T-helper 2 cell treated with Interferon-gamma antibody and Interleukin-4, amounts not matched to agents 5 μg/mL and 100 μg/mL, for 36 hours (primary cell): ENCODE measurements around the gene CASQ2.

Experiments
- DNase-seq: peaks from one replicate; pipeline ENCODE4 v3.0.0; 2021; ENCODE audit warnings: low spot score
- H3K27ac Mint-ChIP-seq: one replicate; pipeline ENCODE4 v1.8.0; 2021; ENCODE audit warnings: mild to moderate bottlenecking, mixed read lengths
- H3K27me3 Mint-ChIP-seq: one replicate; pipeline ENCODE4 v1.8.0; 2021; ENCODE audit warnings: low read depth, mixed read lengths
- H3K36me3 Mint-ChIP-seq: one replicate; pipeline ENCODE4 v1.8.0; 2021; ENCODE audit warnings: low read depth, mixed read lengths
- H3K4me1 Mint-ChIP-seq: one replicate; pipeline ENCODE4 v1.8.0; 2021; ENCODE audit warnings: low read depth, mixed read lengths
- H3K4me3 Mint-ChIP-seq: one replicate; pipeline ENCODE4 v1.8.0; 2022; ENCODE audit warnings: mild to moderate bottlenecking, moderate library complexity, mixed read lengths
- H3K9me3 Mint-ChIP-seq: one replicate; pipeline ENCODE4 v1.8.0; 2021; ENCODE audit warnings: mixed read lengths

CASQ2 gene

DNA sequence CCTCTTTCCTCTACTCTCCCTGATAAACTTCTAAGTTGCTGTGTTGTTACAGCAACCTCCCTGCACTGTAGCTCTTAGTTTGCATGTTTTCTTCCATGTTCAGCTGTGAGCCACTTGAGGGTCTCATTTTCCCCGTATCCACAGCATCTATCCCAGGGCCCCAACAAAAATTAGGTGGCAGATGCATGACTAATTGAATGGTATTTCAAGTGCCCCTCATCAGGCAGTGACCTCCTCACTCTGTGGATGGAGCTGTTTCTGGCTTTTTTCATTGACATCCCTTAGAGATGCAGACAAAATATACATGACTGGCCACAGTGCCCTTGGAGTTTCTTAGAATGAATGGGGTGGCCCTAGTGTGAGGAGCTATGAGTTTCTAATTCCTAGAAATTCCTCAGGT lies 3.4 kb downstream of the CASQ2 start:
- Mint-ChIP-seq H3K27me3 (no peaks in the 10 kb centered on the region), H3K9me3 (no peaks in the 10 kb centered on the region), H3K4me3 (no peak overlapping the region), H3K4me1 (no peaks in the 10 kb centered on the region), H3K36me3 (no peaks in the 10 kb centered on the region), H3K27ac (no peak overlapping the region)
- DNase-seq = no peak

DNA sequence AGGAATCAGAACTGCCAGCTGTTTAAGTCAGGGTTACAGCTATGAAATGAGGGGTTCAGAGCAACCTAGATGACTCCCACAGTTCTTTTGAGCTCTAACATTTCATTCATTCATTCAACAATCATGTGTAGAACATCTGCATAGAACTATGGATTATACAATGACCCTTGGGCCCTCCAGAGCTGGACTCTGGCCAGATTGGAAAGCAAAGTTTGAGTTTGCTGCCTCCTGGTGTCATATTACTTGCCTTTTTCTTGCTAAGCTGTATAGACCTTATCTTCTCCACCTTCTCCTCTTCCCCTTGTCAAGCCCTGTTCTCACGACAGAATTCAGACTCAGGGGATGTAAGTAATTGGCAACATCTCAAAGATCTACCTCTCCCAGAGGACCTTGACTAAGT lies 4.0 kb downstream of the CASQ2 start:
- Mint-ChIP-seq H3K36me3 (no peaks in the 10 kb centered on the region), H3K4me3 (no peak overlapping the region), H3K4me1 (no peaks in the 10 kb centered on the region), H3K27ac (no peak overlapping the region), H3K9me3 (no peaks in the 10 kb centered on the region), H3K27me3 (no peaks in the 10 kb centered on the region)
- DNase-seq = no peak

DNA sequence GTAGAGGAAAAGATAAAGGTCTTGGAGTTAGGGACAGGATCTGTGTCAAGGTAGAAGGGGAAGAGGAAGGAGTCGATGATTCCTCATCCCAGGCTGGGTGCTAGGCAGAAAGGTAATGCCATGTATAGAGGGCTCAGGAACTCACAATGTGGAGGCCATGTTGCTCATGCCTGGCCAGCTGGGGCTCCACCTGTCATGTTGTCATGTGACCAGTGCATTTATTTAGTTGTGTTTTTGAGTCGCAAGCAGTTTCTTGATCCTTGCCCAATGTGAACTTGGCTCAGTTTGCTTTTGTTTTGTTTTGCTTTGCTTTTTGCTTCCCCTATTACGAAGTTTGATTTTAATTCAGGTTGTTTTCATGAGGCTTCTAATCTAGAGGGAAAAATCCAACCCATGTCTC lies 5.7 kb downstream of the CASQ2 start:
- Mint-ChIP-seq H3K27me3 (no peaks in the 10 kb centered on the region), H3K36me3 (no peaks in the 10 kb centered on the region), H3K4me3 (no peak overlapping the region), H3K27ac (no peak overlapping the region), H3K9me3 (no peaks in the 10 kb centered on the region), H3K4me1 (no peaks in the 10 kb centered on the region)
- no peak for DNase-seq

DNA sequence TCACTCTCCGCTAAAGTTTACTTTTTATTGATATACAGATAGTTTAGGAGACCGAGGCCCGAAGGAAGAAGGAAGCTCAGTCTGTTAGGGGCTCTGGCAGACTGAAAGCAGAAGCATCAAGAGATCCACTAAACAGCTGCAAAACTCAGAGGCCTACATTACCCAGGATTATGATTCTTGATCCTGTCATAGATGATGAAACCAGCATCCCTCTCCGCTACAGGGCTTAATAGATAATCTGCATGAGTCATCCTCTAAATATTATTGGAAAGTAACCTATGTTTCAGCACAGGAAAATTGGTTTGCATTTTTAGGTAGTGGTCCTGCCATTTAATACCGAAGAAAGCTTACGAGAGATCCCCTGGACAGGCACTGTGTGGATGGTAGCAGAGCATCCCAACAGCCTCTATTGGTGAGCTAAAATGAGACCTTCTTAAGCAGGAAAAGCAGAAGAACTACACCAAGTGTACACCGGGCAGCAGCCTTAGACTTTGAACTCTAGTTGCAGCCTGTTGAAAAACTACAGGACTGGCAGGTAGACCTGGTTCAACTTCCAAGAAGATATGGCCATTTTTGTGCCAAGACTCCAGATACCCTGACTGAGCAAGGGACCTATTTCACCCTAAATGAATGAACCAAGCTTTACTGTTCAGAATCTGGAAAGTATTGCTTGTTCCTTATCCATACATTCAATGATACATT lies 6.8 kb downstream of the CASQ2 start:
- Mint-ChIP-seq H3K9me3 (no peaks in the 10 kb centered on the region), H3K4me1 (no peaks in the 10 kb centered on the region), H3K36me3 (no peaks in the 10 kb centered on the region), H3K4me3 (no peak overlapping the region), H3K27ac (no peak overlapping the region), H3K27me3 (no peaks in the 10 kb centered on the region)
- no peak for DNase-seq

DNA sequence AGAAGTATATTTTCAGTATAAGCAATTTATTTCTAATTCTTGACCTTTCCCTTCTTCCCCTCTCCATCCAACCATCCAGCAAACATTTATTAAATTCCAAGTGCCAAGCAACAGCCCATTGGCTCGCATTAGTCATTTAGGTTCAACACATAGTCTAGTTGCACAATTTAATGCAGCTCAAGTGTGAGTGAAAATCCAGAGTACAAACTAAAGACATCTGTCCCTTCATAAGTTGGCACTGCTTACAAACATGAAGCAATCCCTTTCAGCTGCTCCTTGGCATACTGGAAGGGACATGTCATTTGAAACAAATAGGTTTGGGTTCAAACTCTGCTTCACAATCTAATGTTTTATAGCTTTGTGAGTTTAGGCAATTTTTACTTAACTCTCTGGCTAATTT lies 10.7 kb downstream of the CASQ2 start:
- H3K36me3 Mint-ChIP-seq = no peaks in the 10 kb centered on the region
- H3K4me1 Mint-ChIP-seq = no peaks in the 10 kb centered on the region
- no peak overlapping the region for H3K4me3 Mint-ChIP-seq
- no peaks in the 10 kb centered on the region for H3K27me3 Mint-ChIP-seq
- no peak for DNase-seq
- H3K27ac Mint-ChIP-seq = no peak overlapping the region
- H3K9me3 Mint-ChIP-seq = no peaks in the 10 kb centered on the region

DNA sequence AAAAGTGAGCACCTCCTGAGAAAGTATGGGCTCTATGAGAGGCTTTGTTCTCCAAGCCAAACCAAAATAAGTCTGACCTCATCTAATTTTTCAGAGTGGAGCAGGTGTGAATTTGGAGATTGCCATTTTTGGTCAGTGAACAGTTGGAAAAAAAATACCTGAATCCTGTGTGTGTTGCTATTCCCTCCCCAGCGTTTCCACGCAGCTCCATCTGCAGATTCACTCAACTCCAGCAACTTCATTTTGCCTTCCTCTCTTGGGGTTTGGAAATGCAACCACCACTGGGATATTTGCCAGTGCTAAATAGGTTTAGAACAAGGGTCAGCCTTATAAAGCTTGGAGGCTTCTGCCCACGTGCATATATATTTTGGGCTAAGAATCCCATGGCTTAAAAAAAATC lies 11.2 kb downstream of the CASQ2 start:
- no peaks in the 10 kb centered on the region for H3K4me1 Mint-ChIP-seq
- no peak overlapping the region for H3K4me3 Mint-ChIP-seq
- H3K9me3 Mint-ChIP-seq = no peaks in the 10 kb centered on the region
- no peak overlapping the region for H3K27ac Mint-ChIP-seq
- no peak for DNase-seq
- H3K27me3 Mint-ChIP-seq = no peaks in the 10 kb centered on the region
- no peaks in the 10 kb centered on the region for H3K36me3 Mint-ChIP-seq

DNA sequence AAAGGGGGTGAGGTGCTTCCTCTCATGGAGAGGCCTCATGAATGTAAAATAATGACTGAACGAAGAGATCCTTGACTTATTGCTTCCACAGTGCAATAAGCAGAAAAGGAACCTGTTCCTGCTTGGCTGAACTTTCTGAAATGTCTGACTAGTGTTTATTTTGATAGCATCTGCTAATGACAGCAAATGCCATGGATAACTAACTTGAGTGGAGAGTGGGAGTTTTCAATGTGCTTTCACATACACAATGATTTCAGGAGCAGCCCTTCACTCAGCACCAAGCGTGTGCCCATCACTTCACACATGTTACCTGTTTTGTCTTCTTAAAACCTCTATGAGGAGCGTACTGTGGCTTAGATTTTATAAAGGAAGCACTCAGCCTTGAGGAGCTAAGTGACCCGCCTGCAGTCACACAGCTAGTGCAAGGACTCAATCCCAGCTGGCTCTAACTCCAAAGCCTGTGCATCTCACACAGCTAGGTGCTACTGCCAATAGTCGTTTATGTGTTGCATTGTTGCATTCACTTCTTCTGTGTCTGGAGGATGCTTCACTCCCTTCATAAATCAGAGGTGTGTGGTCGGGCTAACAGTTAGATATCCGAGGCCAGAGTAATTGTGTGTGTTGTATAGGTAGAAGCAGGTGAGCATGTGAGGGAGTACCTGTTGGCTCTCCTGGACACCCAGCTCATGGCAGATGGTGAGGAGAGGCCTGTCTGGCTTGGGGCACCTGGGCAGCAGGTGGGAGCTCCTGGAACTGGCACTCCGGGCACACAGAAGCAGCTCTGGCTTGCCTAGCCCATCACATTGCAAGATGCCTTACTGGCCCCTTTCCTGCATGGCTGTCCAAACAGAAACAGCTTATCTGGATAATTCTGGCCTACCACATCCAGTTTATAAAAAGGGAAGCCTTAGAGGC lies 12.8 kb downstream of the CASQ2 start:
- H3K27ac Mint-ChIP-seq = no peak overlapping the region
- no peak for DNase-seq
- H3K4me3 Mint-ChIP-seq = no peak overlapping the region
- H3K9me3 Mint-ChIP-seq = no peaks in the 10 kb centered on the region
- H3K4me1 Mint-ChIP-seq = no peaks in the 10 kb centered on the region
- no peaks in the 10 kb centered on the region for H3K36me3 Mint-ChIP-seq
- no peaks in the 10 kb centered on the region for H3K27me3 Mint-ChIP-seq

DNA sequence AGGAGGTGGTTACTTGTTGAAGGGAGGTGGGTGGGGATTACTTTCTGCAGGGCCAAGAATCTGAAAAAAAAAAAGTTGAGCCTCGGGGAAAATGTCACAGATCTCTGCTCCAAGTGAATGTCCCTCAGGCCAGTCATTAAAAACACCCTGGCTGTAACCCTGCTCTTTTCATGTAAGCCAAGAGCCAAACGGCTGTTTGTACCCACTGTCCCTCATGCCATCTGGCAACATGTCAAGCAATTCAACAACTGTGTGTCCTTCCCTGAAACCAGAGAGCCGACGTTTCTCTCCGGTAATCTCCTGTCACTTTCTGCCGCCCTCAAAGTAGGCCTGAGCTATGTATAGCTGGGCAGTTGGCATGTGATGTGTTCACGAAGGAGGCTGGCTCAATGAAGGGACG lies 14.7 kb downstream of the CASQ2 start:
- H3K27ac Mint-ChIP-seq = no peak overlapping the region
- H3K27me3 Mint-ChIP-seq = no peaks in the 10 kb centered on the region
- H3K4me3 Mint-ChIP-seq = no peak overlapping the region
- no peaks in the 10 kb centered on the region for H3K4me1 Mint-ChIP-seq
- H3K9me3 Mint-ChIP-seq = no peaks in the 10 kb centered on the region
- DNase-seq = no peak
- H3K36me3 Mint-ChIP-seq = no peaks in the 10 kb centered on the region

DNA sequence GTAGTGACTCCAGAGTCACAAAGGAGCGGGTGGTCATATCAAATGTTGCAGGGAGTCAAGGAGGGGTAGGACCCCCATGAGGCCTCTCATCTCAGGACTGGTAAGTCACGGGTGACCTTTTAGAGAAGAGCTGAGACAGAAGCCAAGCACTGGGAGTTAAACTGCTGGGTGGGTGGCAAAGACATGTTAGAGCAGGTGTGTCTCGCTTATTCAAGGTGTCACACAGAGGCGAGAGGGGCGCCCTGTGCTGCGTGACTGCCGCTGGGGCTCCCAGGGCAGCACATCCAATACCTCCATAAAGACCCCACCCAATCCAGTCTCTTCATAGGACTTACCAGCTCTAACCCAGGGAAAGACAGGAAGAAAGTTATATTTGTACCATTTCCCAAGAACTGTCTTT lies 15.2 kb downstream of the CASQ2 start:
- Mint-ChIP-seq H3K27ac (no peak overlapping the region), H3K4me1 (no peaks in the 10 kb centered on the region), H3K4me3 (no peak overlapping the region), H3K27me3 (peaks cover 3% of the 10 kb centered on the region), H3K36me3 (no peaks in the 10 kb centered on the region), H3K9me3 (no peaks in the 10 kb centered on the region)
- DNase-seq = no peak

DNA sequence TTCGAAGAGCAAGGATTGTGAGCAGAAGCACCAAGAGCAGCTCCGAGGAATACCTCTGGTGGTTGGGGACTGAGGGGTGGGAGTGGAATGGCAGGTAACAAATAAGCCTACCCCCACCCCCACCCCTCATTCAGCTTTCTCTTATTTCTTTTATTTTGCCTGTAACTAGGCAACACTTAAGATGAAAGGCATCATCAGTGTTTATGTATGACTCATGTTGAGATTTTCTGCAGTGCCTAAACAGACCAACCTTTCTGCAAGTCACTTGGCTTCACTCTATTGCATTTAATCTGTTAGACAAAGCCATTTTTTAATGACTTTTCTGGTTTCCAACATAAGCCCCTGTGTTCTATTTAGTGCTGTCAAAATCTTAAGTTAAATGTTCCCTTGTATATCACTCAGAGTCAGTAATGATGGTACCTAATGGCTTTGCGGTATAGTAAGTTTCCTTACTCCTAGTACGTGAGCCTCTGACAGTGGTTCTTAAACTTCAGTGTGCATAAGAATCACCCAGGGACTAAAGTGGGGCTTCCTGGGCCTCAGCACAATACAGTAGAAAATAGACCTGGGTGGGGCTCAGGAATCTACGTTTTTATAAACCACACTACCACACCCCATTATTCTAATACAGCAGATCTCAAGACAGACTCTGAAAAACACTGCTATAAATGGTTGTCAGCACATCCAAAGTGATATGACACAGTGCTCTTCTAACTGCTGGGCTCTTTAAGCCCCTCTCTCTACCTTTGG lies 19.9 kb downstream of the CASQ2 start:
- Mint-ChIP-seq H3K9me3 (no peaks in the 10 kb centered on the region), H3K4me3 (no peak overlapping the region), H3K36me3 (no peaks in the 10 kb centered on the region), H3K27ac (no peak overlapping the region), H3K4me1 (no peaks in the 10 kb centered on the region), H3K27me3 (peaks cover 11% of the 10 kb centered on the region)
- DNase-seq = no peak

DNA sequence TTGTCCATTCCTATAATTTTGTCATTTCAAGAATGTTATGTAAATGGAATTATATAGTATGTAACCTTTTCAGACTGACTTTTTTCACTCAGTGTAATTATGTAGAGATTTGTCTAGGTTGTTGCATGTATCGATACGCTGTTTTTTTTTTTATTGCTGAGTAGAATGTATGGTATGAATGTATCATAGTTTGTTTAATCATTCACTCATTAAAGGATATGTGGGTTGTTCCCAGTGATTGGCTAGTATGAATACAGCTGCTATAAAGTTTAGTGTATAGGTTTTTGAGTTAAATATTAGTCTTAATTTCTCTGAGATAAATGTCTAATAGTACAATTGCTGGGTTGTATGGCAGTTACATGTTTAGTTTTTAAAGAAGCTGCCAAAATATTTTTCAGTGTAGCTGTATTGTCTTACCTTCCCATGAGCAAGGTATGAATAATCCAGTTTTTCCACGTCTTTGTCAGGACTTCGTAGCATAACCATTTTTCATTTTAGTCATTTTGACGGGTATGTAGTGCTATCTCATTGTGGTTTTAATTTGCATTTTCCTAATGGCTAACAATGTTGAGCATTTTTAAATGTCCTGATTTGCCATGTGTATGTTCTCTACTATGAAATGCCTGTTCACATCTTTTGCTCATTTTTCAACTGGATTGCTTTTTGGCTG lies 22.4 kb downstream of the CASQ2 start:
- Mint-ChIP-seq H3K4me1 (no peaks in the 10 kb centered on the region), H3K36me3 (no peaks in the 10 kb centered on the region), H3K27me3 (peaks cover 11% of the 10 kb centered on the region), H3K27ac (no peak overlapping the region), H3K4me3 (no peak overlapping the region), H3K9me3 (no peaks in the 10 kb centered on the region)
- no peak for DNase-seq

DNA sequence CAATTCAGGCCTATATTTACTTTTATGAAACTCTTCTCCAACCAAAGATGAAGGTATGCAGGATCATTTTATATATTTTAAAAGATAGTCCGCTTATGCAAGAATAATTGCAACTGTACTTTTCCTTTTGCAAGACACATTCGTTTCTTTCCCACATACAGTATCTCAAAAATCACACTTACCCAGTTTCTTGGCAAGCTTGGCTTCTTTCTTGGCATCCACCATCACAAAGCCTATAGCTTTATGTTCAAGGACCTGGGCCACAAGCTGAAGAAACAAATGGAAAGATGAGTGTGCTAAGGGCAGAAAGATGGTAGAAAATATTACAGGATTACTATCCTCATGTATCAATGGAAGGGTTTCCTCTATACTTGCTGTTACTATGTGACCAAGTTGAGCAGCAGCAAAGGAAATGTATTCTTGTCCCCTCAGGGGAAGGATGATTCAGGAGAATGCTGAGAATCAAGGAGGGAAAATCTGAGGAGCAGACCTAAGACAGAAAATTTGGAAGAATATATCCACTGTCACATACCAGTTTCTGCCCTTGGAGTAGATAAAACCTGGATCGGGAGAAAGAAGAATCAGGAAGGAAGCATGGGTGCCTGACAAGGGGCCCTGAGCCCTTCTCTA lies 23.8 kb downstream of the CASQ2 start:
- no peak overlapping the region for H3K4me3 Mint-ChIP-seq
- peaks cover 11% of the 10 kb centered on the region for H3K27me3 Mint-ChIP-seq
- no peaks in the 10 kb centered on the region for H3K9me3 Mint-ChIP-seq
- no peak overlapping the region for H3K27ac Mint-ChIP-seq
- DNase-seq = no peak
- H3K4me1 Mint-ChIP-seq = no peaks in the 10 kb centered on the region
- no peaks in the 10 kb centered on the region for H3K36me3 Mint-ChIP-seq

DNA sequence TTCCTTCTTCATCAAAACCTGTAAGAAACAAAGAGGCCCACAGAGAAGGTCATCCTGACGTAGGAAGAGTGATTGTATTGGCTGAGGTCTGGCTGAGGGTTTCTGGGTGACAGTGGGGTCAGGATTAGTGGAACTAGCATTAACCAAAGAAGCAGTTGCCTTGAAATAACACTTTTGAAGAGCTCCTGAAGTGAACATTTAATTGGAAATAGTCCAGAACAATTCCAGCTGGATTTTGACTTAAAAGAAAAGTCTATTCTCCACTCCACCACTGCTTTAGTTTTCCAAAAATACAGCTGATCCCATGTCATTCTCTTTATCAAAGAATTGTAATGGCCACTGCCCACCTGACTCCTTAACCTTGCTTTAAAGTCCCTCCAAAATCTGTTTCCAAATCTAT lies 27.7 kb downstream of the CASQ2 start:
- no peaks in the 10 kb centered on the region for H3K36me3 Mint-ChIP-seq
- no peak overlapping the region for H3K27ac Mint-ChIP-seq
- peaks cover 2% of the 10 kb centered on the region for H3K27me3 Mint-ChIP-seq
- no peaks in the 10 kb centered on the region for H3K9me3 Mint-ChIP-seq
- DNase-seq = no peak
- no peaks in the 10 kb centered on the region for H3K4me1 Mint-ChIP-seq
- H3K4me3 Mint-ChIP-seq = no peak overlapping the region
